HG03342 (cell line): ENCODE data around the gene ENPP5.

ENCODE experiments used
- ATAC-seq: cut with Tn5 transposase; IDR thresholded peaks from one replicate; pipeline ENCODE4 v1.9.1; 2021; ENCODE audit warnings: mild to moderate bottlenecking, moderate library complexity; ENCODE audit not compliant: unreplicated experiment

Gene ENPP5

DNA sequence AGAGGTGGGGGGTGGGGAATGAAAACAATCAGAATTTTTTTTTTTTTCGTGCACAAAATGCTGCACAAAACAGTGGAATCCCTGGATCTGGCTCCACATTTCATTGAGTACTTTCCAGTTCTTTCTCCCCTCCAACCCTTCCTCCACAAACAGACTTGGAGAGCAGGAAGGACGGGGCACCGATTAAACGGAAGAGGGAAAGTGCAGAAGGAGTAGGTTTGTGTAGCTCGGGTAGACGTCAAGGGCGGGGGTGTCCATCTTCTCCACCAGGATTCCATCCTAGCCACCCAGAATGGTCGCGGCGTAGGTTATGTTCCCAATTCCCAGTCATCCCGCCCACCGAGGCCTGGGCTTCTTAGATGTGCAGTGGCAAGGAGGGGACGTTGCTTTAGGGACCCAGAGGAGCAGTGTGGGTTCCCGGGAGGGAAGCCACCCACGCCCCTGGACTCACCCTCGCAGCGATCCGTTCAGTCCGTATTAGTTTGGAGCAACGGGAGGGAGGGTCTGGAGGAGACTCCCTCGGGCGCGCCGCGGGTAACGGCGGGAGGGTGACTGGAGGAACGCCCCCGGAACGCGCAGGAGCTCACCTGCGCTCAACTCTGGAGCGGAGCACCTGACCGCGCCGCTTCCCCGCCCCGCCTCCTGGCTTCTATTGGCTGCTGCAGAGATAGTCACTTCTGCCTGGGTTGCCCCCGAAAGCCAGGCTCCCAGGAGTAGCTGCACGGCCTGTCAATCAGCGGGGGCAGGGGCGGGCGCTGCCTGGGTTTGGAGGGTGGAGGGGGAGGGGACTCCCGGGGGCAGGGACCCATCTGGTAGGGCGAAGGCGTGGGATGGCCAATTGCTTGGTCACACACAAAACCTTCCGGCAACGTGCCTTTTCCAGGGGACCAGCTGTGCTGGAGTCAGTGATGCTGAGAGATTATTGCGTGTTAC, at the start of gene ENPP5:
Gene ENPP5, minus strand, starts transcription at position 624 of the 933 bp plus-strand sequence. CDS start 2,718 bp downstream, outside the sequence.
- ATAC-seq = peak; percentile 91

DNA sequence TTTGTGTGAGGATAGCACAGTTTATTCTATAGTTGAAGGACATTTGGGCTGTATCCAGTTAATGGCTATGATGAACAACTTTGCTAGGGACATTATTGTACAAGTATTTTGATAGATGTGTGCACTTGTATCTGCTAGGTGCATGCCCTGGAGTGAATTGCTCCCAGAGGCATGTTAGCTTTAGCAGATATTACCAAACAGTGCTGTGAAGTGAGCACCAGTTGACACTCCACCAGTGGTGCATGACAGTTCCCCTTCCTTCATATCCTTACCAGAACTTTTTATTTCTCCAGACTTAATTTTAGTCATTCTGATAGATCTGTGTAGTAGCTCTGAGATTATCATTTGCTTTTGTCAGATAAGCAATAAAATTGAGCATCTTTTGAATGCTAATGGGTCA, 48.9 kb upstream of the ENPP5 start:
- ATAC-seq = no peak

DNA sequence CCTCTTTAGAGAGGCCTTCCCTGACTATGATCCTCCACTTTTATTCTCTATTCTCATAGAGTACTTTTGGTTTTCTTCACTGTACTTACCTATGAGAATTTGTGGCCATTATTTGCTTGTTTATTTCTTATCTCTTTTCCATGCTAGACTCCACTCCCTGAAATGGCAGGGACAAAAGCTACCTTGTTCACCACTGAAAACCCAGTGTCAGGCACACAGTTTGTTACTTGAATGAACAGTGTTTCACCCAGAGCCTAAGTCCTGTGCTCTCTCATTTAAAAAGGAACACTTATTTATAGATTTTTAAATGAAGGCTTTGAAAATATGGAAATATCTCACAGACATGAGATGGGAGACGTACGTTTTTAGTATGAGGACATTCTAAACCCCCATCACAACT, 47.7 kb upstream of the ENPP5 start:
- no peak for ATAC-seq

- peak; percentile 64 for ATAC-seq
These were observed 46.9 kb upstream of the ENPP5 start for GRCh38 chr6:46217671-46218131.

GRCh38 chr6:46216879-46217278, 46.1 kb upstream of the ENPP5 start:
- no peak for ATAC-seq

- no peak for ATAC-seq
These were observed 45.0 kb upstream of the ENPP5 start for GRCh38 chr6:46215777-46216176.

GRCh38 chr6:46215213-46215612, 44.4 kb upstream of the ENPP5 start:
- ATAC-seq = no peak

DNA sequence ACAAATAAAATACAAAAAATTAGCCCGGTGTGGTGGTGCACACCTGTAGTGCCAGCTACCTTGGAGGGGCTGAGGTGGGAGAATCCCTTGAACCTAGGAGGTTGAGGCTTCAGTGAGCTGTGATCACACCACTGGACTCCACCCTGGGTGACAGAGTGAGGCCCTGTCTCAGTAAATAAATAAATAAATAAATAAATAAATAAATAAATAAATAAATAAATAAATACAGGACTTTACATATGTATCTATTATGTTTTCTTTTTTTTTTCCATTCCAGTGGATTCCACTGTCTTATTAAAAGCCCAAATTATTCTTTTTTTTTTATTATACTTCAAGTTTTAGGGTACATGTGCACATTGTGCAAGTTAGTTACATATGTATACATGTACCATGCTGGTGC, 41.1 kb upstream of the ENPP5 start:
- ATAC-seq = no peak

DNA sequence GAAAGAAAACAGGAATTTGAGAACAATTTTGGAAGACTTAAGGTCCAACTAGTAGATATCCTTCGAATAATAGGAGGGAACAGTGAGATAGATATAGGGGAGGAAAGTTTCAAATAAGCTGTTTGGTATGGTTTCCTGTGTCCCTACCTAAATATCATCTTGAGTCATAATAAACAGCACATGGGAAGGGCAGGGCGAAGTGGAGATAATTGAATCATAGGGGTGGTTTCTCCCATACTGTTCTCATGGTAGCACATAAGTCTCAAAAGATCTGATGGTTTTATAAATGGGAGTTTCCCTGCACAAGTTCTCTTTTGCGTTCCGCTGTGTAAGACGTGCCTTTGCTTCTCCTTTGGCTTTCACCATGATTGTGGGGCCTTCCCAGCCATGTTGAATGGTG, 39.5 kb upstream of the ENPP5 start:
- no peak for ATAC-seq

DNA sequence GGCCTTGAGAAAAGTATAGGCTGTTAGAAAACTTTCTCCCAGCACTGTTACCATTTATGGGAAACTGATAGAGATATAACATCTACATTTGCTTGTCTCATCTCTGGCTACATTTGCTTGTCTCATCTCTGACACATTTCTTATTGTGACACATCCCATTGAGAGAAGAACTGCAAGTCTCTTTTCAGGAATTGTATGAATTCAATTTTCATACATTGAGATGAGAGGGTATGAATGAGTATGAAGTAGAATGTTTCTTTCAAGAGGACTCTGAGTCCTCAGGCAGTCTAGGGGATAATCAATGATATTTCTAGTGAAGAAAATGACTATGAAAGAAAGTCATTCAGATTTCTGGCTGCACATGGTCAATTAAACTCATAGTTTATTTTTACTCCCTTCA, 37.5 kb upstream of the ENPP5 start:
- ATAC-seq = no peak

DNA sequence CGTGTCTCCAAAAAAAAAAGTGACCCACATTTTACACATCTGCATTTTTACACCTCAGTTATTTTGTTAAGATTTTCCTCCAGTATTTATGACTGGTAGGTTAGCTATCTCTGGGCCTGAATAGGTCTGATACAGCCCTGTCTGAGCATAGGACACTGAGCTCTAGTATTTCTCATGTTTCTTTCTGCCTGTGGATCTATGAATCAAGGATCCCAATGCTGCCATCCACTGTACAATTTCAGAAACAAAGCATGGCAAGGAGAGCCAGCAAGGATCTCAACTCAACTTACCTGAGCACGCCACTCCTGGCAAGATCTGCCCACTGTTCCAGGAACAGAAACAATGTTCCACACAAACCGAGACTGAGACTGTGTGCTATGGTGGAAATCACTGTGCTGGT, 36.4 kb upstream of the ENPP5 start:
- ATAC-seq = no peak

DNA sequence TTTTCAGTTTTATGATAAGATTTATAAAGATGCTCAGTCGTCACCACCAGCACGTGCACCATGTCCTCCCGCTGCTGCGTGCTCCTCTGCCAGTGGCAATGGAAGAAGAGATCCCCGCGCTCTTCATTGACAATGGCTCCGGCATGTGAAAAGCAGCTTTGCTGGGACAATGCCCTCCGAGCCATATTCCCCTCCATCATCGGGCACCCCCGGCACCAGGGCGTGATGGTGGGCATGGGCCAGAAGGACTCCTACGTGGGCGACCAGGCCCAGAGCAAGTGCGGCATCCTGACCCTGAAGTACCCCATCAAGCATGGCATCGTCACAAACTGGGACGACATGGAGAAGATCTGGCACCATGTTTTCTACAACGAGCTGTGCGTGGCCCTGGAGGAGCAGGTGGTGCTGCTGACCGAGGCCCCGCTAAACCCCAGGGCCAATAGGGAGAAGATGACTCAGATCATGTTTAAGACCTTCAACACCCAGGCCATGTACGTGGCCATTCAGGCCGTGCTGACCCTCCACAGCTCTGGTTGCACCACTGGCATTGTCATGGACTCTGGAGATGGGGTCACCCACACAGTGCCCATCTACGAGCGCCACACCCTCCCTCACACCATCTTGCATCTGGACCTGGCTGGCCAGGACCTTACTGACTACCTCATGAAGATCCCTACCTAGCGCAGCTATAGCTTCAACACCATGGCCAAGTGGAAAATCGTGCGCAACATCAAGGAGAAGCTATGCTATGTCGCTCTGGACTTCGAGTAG, 34.3 kb upstream of the ENPP5 start:
- ATAC-seq = no peak

DNA sequence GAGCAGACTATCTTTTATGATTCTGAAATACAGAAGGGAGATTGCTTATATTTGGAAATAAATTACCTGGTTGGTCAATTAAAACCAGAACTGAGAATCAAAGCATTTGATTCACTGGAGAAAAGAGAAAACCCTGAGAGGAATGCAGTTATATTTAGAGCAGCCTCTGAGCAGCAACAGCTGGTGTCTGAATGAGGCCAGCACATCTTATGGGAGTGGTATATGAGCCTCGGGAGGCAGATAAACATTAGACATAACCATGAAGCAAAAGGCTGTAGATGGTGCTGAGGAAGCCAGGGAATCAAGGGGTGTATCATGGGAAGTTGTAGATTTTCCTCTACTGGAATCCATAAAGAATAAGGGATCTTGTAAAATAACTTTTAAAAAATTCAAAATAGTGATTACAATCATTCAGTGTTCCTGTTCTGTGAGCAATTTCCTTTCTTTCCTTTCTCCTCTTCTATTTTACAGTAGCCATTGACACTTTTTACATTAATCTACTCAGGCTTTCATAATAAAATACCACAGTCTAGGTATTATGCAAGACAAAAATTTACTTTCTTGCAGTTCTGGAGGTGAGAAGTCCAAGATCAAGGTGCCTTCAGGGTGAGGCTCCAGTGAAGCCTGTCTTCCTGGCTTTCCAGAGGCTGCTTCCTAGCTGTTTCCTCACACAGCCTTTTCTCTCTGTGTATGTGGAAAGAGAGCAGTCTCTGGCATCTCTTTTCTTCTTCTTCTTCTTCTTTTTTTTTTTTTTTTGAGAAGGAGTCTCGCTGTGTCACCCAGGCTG, 32.8 kb upstream of the ENPP5 start:
- no peak for ATAC-seq

DNA sequence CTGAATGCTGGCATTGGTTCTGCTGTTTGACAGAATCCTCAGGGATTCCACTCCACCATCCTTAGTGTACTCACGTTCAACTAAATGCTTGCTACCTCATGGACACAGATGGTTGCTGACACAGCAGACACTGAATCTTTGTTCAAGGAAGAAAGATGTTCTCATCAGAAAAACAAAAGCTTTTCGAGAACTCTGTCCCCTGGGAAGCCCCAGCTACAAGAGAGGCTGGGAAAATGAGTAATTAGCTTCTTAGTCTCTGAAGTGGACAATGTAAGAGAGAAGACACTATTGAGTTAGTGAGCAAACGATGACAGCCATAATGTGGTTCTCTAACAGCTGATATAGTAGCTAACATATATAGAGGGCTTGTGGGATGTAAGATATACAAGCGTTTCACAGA, 30.9 kb upstream of the ENPP5 start:
- ATAC-seq = no peak

DNA sequence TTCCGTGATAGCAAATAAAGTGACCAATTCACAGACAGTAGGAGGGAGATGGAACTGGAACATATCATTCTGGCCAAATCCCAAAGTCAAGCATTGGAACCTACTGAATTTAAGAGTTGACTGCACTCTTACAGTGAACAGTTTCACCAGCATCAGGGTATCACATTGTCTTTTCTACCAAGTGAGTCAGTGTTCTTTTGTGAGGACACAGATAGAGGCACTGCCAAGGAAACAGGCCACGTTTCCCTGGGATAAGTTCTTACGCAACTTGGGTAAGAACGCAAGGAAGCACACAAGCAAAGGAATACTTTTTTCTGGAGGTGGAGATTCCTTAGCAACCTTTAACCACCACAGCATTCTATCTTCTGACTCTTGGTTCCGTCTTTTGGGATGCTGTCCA, 28.6 kb upstream of the ENPP5 start:
- ATAC-seq = no peak

DNA sequence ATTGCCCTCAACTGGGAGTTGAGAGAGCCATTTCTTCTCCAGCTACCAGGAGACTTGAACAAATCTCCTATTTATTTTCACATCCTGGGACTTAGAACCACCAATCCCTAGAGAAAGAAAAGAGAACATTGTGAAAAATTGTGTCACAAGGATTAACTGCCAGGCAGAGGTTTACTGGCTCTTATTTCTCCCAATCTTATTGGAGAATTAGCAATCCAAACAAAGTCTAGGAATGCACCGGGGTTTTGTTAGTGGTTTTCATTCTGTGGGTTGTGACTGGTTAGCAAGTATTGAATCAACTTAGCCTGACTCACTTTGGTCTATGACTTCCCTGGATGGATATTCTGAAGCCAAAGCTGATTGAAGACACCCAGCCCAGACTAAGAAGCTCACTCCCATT, 21.2 kb upstream of the ENPP5 start:
- no peak for ATAC-seq

DNA sequence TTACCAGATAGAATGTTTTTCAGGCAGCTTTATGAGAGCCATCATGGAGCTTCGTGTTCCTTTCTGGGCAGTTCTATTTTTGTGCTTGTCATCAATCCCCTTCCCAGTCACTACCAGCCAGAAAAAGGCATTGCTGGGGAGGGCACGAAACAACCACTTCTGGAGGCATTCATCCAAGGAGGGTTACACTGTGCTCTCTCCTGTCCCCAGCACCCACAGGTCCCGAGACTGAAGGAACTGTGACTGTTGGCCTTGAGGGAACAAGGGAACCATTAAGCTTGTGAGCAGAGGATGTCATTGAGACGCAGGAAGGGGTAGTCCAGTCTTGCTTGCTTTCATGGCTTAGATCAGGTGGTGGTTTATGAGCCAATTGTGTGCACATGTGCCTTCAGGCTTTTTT, 20.1 kb upstream of the ENPP5 start:
- ATAC-seq = no peak

DNA sequence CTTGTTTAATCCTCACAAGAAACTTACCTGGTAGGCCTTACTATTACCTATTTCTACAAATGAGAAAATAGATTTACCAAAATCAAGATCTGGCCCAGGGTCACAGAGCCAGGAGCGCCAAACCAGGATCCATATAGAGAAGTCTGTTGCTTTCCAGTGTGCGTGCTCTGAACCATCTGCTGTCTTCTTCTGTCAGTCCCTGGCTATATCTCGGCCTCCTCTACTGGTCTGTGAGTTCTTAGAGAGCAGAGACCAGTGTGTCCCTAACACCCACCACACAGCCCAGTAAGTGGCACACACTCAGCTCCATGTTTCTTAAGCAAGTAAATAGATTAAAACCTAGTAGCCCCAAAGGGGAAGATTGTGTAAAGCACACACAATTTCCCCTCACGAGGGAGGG, 18.9 kb upstream of the ENPP5 start:
- ATAC-seq = no peak

DNA sequence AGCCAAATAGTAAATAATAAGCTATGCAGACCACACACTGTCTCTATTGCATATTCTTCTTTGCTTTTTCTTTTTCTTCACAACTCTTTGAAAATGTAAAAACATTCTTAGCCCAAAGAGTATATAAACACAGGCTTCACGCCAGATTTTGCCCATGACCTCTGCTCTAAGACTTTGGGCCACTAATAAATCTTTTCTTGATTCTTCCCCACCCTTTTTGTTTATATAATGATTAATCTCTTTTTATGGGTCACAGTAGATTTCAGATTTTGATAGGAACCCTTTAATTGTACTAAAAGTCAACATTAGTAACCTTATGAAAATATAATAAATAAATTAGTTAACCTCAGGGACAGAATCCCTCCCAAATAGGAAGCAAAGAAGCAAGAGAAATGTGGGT, 15.8 kb upstream of the ENPP5 start:
- ATAC-seq = no peak

DNA sequence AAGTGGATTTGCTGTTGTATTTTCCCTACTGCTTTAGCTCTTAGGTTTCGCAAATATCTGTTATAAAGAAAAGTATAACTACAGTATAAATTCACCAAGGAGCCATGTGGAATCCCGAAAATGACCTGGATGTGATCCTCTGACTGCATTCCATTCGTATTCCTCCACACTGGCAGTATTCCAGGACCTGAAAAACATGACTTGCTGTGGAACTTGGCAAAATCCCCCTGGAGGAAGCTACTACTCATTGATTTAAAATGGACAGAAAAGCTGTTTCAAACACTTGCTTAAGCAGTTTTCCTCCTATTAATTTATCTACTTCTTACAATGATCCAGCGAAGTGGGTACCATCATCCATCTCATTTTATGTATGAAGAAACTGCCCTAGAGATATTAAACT, 13.3 kb upstream of the ENPP5 start:
- no peak for ATAC-seq

GRCh38 chr6:46175976-46176375, 5.2 kb upstream of the ENPP5 start:
- ATAC-seq = no peak
